ENCODE data around the gene PITPNM2. TPM values are rescaled to one million over a fixed set of nuclear protein-coding genes. Genes with fewer than 3 reads are reported as not detected.

PITPNM2 gene
- total and polyA plus RNA-seq, 9 of the 15 experiments (the other 6 are each of a cell fraction or from before 2014, with no cell fraction given), result 0.03 to 10.8 (median 2.9) TPM

GRCh38 chr12:123119808-123120207 lies 31.1 kb downstream of the PITPNM2 start:
- H3K9me1 ChIP-seq (ENCODE audit: control insufficient read depth, insufficient read depth, low read length), result no peaks in the 10 kb centered on the region
- H3K36me3 ChIP-seq (ENCODE audit: control insufficient read depth, insufficient read depth, low read length), result no peaks in the 10 kb centered on the region
- DNase-seq (ENCODE audit: extremely low read depth in 1 of 4, low spot score in 3 of 4), result no peak
- TF ChIP-seq ID3 (CRISPR knock-in tag; IDR thresholded peaks at IDR 0.05), result no peak
- no peak for TF ChIP-seq ID3 (tag; IDR thresholded peaks at IDR 0.05)
- H3K9me3 ChIP-seq (replicated peaks; ENCODE audit: control insufficient read depth, insufficient read depth, low read depth, low read length), result no peaks in the 10 kb centered on the region
- intact Hi-C loops (cut with micrococcal nuclease), result no loop called here
- no peaks in the 10 kb centered on the region for H3K79me2 ChIP-seq (ENCODE audit: control insufficient read depth, insufficient read depth, low read length)
- H3K27me3 ChIP-seq (ENCODE audit: control insufficient read depth in 2 of 2, insufficient read depth in 2 of 2, low read length in 2 of 2), result no peaks in the 10 kb centered on the region
- 0 out of 2 replicates have a peak, but pooled peaks cover 3% of the 10 kb centered on the region for H4K20me1 ChIP-seq (replicated peaks; ENCODE audit: control insufficient read depth, insufficient read depth, low read length)
- in situ Hi-C loops (cut with MboI), result no loop called here
- BruUV-seq (replicated peaks), result no TSS peak
- ChIA-PET CTCF (ENCODE audit: low intra/inter-chr PET ratio) (no interaction called here), POLR2A (interaction anchor here (0.6 to 1.9 kb wide), 4 partner anchors 10 to 30 kb away, joined by 3 to 7 read pairs (median 3); no protein-coding TSS in a partner anchor)
- peaks cover 0 to 6% of the 10 kb centered on the region in 2 experiments; a peak in 2 of 5 replicates for H3K4me1 ChIP-seq (replicated peaks in 1 of 2; ENCODE audit: control insufficient read depth in 2 of 2, insufficient read depth in 2 of 2, low read length in 2 of 2)
- H3K4me2 ChIP-seq (ENCODE audit: insufficient read depth, low read length), result no peak overlapping the region
- H2AFZ ChIP-seq (ENCODE audit: low read depth, low read length), result no peak overlapping the region
- FAIRE-seq, result no peak
- H3K27ac ChIP-seq (ENCODE audit: extremely low read depth, low read depth, low read length), result no peak overlapping the region
- WGBS (ENCODE audit: insufficient coverage, low coverage, missing lambda C conversion rate), result 72% methylated on average over 7 of the region's 7 CpGs
- no peak for ATAC-seq
- no peak overlapping the region for H3K9ac ChIP-seq (ENCODE audit: insufficient read depth in 1 of 2, low read depth in 2 of 2, low read length in 2 of 2)
- no peak overlapping the region for H3K4me3 ChIP-seq

- no peak overlapping the region for H2AFZ ChIP-seq (ENCODE audit: low read depth, low read length)
- 0 out of 2 replicates have a peak, but pooled peaks cover 3% of the 10 kb centered on the region for H4K20me1 ChIP-seq (replicated peaks; ENCODE audit: control insufficient read depth, insufficient read depth, low read length)
- H3K9ac ChIP-seq (ENCODE audit: insufficient read depth in 1 of 2, low read depth in 2 of 2, low read length in 2 of 2), result no peak overlapping the region; a peak in 1 of 4 replicates
- no peaks in the 10 kb centered on the region for H3K79me2 ChIP-seq (ENCODE audit: control insufficient read depth, insufficient read depth, low read length)
- DNase-seq (ENCODE audit: extremely low read depth in 1 of 4, low spot score in 3 of 4) (no peak), FAIRE-seq (no peak), ATAC-seq (no peak)
- H3K4me2 ChIP-seq (ENCODE audit: insufficient read depth, low read length), result no peak overlapping the region
- WGBS (ENCODE audit: insufficient coverage, low coverage, missing lambda C conversion rate), result 63% methylated on average over 8 of the region's 8 CpGs
- BruUV-seq (replicated peaks), result no TSS peak
- H3K27me3 ChIP-seq (ENCODE audit: control insufficient read depth in 2 of 2, insufficient read depth in 2 of 2, low read length in 2 of 2), result no peaks in the 10 kb centered on the region
- no peak overlapping the region for H3K27ac ChIP-seq (ENCODE audit: extremely low read depth, low read depth, low read length)
- H3K4me3 ChIP-seq, result no peak overlapping the region
- no peak for TF ChIP-seq ZNF3 (CRISPR knock-in tag; IDR thresholded peaks at IDR 0.05)
- no peak for TF ChIP-seq ZBTB9 (CRISPR knock-in tag; IDR thresholded peaks at IDR 0.05)
- TF ChIP-seq HDAC2 (IDR thresholded peaks at IDR 0.05), result no peak
- TF ChIP-seq IRF2 (CRISPR knock-in tag; IDR thresholded peaks at IDR 0.05), result no peak
- TF ChIP-seq DDX20 (tag; IDR thresholded peaks at IDR 0.05; ENCODE audit: low read depth), result no peak
- no peak for TF ChIP-seq ZNF431 (CRISPR knock-in tag; IDR thresholded peaks at IDR 0.05)
- no peak for TF ChIP-seq ZNF253 (CRISPR knock-in tag; conservative IDR thresholded peaks at IDR 0.05)
- TF ChIP-seq PBX2 (CRISPR knock-in tag; IDR thresholded peaks at IDR 0.05; ENCODE audit: low read depth), result no peak
- no peak for TF ChIP-seq PBX2 (tag; conservative IDR thresholded peaks at IDR 0.05; ENCODE audit: low read depth)
- no peak for TF ChIP-seq KLF16 (IDR thresholded peaks at IDR 0.05)
- H3K9me1 ChIP-seq (ENCODE audit: control insufficient read depth, insufficient read depth, low read length), result no peaks in the 10 kb centered on the region
- H3K4me1 ChIP-seq (replicated peaks in 1 of 2; ENCODE audit: control insufficient read depth in 2 of 2, insufficient read depth in 2 of 2, low read length in 2 of 2), result peaks cover 0 to 6% of the 10 kb centered on the region in 2 experiments; a peak in 2 of 5 replicates
- intact Hi-C loops (cut with micrococcal nuclease) (no loop called here), in situ Hi-C loops (cut with MboI) (no loop called here)
- POLR2A ChIA-PET, result interaction anchor here (0.6 to 1.4 kb wide), 6 partner anchors 9 to 496 kb away, joined by 3 to 4 read pairs (median 3); no protein-coding TSS in a partner anchor
- CTCF ChIA-PET (ENCODE audit: low intra/inter-chr PET ratio), result no interaction called here
- H3K36me3 ChIP-seq (ENCODE audit: control insufficient read depth, insufficient read depth, low read length), result no peaks in the 10 kb centered on the region
- H3K9me3 ChIP-seq (replicated peaks; ENCODE audit: control insufficient read depth, insufficient read depth, low read depth, low read length), result no peaks in the 10 kb centered on the region
Observed at GRCh38 chr12:123118497-123118896, 32.4 kb downstream of the PITPNM2 start.

All from K562 (cell line).